ENCODE measurements around the gene DNAJB1.

- no peak for TF ChIP-seq EZH2 (IDR thresholded peaks at IDR 0.05; ENCODE audit: borderline replicate concordance, control insufficient read depth, low read depth, low read length)
- peak; percentile 81 for TF ChIP-seq SP1 (IDR thresholded peaks at IDR 0.05; ENCODE audit: low read depth, low read length)
- no peak for TF ChIP-seq SIN3A (IDR thresholded peaks at IDR 0.05; ENCODE audit: low read depth, low read length)
- no peak for TF ChIP-seq JUND (IDR thresholded peaks at IDR 0.05; ENCODE audit: low read depth, low read length)
- peak; percentile 30; the same call in 1 of the 2 replicates for TF ChIP-seq CREM (IDR thresholded peaks at IDR 0.05; ENCODE audit: low read depth)
- TF ChIP-seq ESRRA (IDR thresholded peaks at IDR 0.05; ENCODE audit: low read length): no peak
- TF ChIP-seq CHD2 (IDR thresholded peaks at IDR 0.05; ENCODE audit: borderline replicate concordance, low read depth, low read length): peak; percentile 82
- TF ChIP-seq ELK1 (IDR thresholded peaks at IDR 0.05; ENCODE audit: low read depth, low read length): 0 out of 2 replicates have a peak, but pooled peaks have one; percentile 13
- TF ChIP-seq POLR2AphosphoS5 (IDR thresholded peaks at IDR 0.05; ENCODE audit: low read length): peak; percentile 98
Measured at GRCh38 chr19:14529254-14530004, 11.2 kb upstream of the DNAJB1 start, which contains the start of gene TECR.
